NCI-H345 treated with DMSO at 0.1 percent for 48 hours (cell line): ENCODE data around the gene SERBP1.
"Not testable (repeated sequence)": the region's sequence is repeated elsewhere in the genome, so short reads cannot be mapped to it uniquely, and the experiment has no call there.

Source experiments
- DNase-seq: peaks from one replicate; lab custom pipeline; 2025; ENCODE audit not compliant: unreplicated experiment; lab: John Stamatoyannopoulos, UW

Gene SERBP1

DNA sequence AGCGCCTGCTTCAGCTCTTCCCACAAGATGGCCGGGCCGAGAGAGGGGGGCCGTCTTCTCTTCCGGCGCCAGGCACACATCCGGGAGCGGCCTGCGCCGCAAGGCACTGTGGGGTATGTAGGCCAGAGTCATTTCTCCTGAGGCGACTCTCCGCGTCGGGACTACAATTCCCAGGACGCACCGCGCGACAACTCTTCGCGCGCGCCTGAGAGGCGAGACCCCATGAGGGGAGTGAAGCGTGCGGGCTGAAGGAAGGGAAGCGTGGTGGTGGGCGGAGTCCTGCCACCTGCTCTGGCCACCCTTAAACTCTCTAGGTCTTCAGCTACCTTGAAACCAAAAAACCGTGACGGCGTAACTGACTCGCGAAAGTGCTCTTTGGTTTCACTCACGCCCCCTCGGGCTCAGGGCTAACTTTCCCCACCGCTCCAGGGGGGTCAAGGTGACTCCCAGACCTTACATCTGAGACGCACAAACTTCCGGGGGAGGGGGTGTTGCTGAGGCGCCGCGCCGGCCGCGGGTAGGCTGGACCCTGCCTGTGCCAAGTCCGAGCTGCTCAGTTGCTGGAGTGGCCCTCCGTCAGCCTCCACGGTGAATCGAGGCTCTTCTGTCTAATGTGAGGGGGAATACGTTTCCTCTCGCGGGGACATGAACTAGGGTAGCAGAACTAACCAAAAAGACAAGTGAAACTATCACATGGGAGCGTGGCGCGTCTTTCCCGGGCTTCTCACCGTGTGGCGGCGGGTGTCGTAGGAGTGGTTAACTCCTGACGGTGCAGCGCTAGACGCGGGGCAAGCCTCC lies at the start of gene SERBP1:
Gene SERBP1 (minus strand): TSS at position 45 of the 798 bp plus-strand sequence. CDS start 102 bp downstream, outside the sequence.
- peak; percentile 95 for DNase-seq

DNA sequence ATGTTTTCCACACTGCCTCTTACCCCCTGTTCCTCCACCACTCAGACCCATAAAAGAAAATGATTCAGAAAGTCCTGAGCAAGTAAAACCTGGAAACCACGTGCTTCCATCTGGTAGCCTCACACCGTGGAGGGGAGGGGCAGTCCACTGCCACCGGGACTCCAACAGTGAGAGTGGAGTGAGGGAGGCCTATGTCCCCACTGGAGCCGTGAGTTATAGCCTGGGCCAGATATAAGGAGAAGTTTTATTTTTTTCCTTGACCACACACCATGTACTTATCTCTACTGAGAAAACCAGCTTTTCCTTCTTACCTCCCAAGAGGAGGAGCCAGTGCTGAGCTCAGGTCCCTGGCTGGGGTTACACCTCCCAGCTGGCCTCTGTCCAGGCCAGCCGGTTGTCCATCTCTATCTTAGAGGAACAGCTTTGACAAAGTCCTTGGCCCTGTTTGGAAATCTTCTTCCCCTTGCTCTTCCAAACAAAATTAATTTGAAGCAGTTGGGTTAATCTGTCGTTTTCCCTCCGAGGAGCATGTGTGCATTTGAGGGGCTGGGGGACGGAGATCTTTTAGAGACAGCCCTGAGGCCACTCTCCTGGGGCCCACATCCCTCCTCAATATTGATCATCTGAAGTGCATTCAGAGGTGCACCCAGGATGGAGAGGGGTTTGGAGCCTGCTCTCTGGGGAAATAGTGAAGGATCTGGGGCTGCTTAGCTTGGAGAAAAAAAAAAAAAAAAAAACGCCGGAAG lies 49.1 kb upstream of the SERBP1 start:
- no peak for DNase-seq

DNA sequence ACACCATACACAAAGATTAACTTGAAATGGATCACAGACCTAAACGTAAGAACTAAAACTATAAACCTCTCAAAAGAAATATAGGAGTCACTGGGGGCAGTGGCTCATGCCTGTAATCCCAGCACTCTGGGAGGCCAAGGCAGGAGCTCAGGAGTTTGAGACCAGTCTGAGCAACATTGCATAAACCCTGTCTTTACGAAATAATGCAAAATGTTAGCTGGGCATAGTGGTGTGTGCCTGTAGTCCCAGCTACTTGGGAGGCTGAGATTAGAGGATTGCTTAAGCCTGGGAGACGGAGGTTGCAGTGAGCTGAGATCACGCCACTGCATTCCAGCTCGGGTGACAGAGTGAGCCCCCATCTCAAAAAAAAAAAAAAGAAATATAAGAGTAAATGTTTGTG lies 46.7 kb upstream of the SERBP1 start:
- no peak for DNase-seq

DNA sequence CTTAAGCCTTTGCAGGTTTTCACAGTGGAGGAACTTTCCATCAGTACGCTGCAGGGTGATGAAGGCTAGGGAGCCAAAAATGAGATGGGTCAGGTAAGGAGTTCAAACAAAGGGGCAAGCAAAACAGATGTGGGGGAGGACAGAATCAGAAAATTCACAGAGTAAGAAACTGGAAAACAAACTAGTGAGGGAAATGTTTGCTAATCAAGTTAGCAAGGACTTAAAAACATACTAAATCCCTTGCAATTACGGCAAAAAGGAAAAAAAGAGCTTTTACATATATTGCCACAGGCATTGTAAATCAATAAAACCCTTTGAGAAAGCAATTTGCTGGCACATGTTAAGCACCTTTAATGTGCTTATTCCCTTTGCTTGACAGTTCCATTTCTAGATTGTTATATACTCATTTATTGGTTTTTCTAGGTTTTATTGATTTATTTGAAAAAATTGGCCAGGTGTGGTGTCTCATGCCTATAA lies 45.8 kb upstream of the SERBP1 start:
- DNase-seq, result no peak

DNA sequence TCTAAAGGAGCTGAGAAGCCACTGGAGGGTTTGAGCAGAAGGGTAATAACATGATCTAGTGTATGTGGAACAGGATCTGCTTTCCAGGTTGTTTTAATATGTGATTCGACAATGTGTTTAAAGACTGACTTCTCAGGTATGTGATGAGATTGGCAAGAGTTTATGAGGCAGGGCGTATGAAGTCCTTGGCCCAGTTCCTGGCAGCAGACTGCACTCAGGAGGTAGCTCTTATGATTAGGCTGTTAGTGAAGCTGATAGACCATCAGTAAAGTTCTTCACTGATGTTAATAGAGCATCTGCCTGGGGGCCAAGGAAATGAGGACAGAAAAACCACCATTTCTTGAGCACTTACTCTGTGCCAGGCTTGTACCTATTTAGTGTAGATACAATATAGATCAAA lies 41.9 kb upstream of the SERBP1 start:
- DNase-seq, result no peak

DNA sequence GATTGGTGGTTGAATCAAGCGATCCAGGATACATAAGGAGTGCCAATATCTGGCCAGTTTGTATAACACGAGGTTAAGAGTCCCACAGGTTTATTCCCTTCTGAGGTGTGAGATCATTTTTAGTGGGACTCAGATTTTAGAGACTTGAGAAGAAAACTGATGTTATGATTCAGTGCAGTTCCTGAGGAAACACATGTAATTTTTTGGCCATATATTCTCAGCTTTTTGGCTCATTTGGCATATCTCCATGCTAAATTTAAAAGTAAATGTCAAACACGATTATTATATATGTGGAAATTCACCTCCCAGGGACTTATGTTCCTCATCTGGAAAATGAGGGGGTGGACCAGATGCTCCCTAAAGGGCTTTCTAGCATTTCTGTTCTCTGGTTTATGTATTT lies 39.2 kb upstream of the SERBP1 start:
- no peak for DNase-seq

DNA sequence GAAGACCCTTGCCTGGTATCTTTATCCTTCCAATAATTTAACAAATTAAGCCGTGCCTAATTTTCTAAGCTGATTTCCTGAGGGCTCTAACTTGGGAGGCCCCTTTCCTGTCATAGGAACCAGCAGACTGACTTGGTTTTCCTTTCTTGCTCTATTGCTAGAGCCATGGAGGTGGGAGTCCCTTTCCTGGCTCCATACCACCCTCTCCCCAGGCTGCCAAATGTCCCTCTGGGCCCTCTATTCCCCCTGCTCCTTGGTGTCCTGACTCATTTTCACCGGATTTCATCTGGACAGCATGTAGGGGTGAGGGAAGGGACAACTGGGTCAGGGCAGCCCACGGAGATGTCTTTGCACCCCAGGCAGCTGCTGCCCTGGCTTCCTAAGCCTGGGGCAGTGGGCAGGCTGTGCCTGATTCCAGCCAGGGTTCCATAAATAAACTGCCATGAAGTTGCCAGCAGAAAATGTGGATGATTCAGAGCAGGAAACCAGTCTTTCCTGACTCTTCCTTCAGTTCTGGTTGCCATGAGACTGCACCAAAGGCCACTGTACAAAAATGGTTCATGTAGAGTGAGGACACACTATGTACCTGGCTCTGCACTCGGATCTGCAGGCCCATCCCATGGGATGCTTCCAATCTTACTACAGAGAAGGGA lies 38.0 kb upstream of the SERBP1 start:
- no peak for DNase-seq

DNA sequence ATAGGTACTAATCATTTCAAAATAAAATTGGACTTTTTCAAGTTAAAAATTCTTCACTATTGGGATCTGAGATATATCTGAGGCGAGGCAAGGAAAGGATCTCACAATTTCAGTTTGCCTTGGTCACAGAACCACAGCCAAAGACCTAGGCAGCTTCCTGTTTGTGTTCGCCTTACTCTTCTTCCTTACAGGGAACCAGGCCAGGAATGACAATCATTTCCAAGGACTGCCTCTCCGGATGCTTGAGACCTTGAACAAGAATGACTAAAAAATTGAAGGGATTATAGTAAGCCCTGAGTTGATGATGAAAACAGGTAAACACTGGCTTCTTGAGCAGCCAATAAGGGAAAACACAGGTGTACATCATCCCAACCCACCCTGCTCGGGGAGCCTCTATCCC lies 35.2 kb upstream of the SERBP1 start:
- no peak for DNase-seq

DNA sequence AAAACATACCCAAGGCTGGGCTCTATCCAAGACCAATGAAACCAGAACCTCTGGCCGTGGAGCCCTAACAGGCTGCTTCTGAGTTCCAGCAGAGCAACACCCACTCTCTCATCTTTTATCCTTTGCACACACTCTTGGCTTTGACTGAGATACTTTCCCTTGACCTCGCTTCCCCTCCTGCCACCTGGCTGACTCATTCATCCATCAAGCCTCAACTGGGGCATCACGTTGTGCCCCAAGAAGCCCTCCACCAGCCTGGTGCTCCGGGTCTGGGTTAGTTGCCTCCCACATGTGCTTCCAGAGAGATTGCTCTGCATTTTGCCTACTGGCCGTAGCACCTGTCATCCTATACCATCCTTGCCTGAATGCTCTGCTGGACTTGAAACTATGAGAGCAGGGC lies 34.5 kb upstream of the SERBP1 start:
- no peak for DNase-seq

DNA sequence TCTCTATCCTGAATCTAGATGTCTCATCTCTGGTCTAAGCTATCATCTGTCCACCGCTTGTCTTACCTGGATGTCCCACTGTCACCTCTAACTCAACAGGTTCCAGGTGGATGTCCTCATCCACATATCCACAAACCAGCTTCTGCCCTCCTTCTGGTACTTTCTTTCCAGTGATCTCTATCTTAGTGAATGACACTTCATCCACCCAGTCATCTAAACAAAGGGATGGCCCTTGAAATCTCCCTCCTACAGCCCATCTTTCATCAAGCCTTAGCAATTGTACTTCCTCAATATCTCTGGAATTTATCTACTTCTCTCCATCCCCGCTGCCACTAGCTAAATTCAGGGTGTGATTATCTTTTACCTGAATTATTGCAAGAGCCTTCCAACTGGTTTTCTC lies 33.9 kb upstream of the SERBP1 start:
- DNase-seq, result no peak

DNA sequence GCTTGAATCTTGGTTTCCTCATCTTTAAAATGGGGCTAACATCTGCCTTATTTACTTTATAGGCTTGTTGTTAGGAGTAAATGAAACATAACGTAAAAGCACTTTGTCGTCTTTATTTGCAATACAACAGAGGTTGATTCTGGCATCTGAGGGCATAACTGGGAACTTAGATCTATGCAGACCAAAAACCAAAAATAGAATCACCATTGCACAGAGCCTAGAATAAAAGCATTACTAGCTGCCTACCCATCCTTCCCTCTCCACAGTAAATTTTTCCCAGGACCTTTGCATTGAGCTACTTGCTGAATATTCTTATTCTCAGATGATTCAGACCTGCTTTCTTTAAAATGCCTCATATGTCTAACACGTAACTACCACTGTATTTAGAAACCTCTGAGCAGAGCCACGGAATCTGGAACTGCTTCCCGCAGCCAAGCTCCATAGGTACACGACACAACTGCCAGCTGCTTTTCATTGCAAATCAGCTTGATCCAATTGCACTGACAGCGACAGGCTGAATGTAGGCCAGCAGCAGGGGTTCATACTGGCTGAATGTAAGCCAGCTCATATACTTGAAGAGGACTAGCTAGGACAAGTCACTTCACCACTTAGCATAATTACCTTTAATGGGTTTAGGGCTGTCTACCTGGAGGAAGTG lies 33.2 kb upstream of the SERBP1 start:
- peak; percentile 93 for DNase-seq

DNA sequence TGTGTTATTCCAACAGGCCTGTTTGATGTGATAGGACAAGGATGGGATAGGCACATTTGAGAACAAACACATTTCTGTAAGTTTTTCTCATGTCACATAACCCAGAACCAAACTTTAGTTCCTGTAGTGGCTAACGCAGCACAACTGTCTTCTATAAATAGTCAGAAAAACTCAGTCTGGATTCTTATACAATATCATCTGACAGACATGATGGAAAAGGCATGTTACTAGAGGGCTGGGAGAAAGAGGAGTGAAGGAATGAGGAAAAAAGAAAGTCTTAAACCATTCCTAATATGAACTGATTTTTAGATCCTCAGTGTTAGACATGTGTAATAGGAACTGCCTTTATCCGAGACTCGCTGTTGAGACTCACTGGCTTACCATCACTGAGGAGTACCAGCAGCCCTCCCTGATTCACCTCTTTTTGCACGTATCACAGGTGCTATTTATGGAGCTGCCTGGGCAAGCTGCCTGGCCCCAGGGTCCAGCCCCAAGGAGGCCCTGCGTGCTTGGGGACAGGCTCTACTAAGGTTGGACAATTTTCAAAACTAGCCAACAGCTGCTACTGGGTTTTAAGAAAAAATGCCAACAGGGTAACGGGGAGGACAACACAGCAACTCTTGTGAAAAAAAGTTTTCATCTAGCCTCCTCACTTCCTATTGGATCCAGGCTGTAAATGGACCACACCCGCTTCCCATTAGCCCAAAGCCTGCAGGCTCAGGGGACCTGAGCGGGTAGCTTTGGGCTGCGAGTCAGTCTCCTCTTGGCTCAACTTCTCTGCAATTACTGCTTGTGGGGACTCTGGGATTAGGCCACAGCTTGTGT lies 30.7 kb upstream of the SERBP1 start:
- no peak for DNase-seq

DNA sequence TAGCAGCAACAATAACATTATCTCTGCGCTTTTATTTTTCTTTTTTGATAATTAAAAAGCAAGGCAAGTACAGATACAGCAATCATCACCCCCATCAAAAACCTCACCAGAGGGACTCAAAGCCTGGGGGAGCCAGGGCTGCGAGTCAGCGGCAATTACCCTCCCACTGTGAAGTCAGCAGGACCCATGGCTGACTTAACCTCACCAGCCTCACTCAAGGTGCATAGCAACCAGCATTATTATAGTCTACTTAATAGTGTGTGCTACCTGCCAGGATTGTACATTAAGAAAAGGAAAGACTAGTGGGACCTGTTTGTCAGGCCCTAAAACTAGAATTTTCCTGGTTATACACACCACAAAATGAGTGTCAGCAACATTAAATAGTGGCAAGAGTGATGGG lies 28.9 kb upstream of the SERBP1 start:
- DNase-seq, result peak; percentile 45

DNA sequence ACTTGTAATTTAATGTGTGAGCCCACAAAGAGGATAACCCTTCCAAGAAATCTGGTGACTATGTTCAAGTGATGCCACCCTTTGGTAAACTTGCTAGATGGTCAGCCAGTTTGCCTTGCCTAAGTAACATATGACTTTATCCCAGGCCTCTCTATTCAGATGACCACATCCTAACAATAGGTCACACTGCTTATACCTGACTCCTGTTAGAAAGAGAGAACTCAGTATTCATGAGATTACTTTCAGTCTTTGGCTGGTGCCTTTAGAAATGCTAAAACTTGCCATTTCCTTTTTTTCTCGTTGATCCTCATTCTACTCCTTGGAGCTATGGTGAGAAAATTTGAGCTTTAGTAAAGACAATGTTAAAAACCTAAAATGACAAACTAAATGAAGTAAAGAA lies 28.5 kb upstream of the SERBP1 start:
- DNase-seq, result no peak

DNA sequence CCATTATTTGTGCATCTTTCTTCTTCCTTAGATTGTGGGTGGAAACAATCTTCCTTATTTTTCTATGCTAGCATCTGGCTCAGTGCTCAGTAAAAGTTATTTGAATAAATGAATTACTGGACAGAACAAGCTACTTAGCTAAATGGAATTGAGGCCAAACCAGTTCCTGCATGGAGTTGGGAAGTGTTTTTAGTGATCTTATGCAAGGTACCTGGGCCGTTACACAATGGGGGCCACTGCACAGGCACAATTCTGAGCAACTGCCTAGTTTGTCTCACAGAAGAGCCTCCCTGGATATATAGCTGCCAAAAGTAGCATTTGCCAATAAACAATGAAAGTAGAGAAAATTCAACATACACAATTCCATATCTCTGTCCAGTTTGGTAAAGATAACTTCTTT lies 27.0 kb upstream of the SERBP1 start:
- DNase-seq, result no peak

DNA sequence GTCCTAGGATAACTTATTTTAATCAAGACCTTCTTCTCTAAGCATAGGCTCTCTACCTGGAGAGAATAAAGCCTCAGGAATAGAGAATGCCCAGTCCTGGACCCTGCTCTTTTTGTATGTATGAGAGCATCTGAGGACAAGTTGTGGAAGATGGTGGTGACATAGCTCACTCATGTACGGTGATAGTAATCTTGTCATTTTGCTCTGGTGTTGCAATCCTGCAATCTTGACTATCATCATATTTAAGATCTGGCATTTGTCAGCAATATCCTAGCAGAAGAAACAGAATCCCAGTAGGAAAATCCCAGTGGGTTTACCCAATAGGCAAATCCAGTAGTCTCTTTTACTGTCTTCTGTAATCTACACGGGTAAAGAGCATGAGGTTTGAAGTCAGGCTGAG lies 21.6 kb upstream of the SERBP1 start:
- no peak for DNase-seq

DNA sequence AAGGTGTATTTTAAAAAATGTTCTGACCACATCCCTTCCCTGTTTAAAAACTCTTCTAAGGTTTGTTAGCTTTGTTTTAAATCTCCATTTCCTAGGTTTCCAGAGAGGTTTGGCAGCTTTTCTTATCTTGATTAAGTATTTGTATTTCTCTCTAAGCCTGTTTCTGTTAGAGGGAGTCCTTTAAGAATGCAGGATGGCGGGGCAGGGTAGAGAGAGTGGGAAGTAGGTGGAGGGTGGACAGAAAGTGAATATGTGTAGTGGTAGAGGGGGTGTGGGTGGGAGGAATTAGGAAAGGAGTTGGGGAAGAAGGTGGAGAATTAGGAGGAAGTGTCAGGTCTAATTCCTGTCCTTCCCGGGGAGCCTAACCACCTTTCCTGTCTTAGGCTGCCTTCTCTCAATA lies 21.2 kb upstream of the SERBP1 start:
- DNase-seq, result no peak

DNA sequence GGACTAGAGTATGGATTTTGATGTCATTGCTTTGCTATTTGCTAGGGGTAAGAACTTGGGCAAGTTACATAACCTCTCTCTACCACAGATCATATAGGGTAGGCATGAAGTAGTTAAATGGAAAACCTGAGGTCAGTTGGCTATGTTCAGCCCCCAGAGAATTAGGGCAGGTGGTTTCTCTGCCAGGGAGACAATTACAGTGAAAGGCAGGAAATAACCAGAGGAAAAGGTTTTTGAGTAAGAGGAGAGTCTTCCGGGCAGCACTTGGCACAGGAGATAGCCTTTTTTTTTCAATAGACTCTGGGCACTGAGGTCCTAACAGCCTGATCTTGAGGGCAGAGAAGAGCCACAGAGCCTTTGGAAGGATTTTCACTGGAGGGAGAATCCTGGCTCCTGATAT lies 16.7 kb upstream of the SERBP1 start:
- DNase-seq, result no peak

DNA sequence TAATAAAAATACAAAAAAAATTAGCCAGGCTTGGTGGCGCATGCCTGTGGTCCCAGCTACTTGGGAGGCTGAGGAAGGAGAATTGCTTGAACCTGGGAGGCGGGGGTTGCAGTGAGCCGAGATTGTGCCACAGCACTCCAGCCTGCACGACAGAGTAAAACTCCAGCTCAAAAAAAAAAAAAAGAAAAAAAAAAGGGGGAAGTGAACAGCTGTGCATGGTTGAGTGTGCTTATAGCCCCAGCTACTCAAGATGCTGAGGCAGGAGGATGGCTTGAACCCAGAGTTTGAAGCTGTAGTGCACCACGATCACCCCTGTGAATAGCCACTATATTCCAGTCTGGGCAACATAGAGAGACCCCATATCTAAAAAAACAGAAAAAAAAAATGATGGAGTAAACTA lies 15.8 kb upstream of the SERBP1 start:
- not testable (repeated sequence) for DNase-seq

DNA sequence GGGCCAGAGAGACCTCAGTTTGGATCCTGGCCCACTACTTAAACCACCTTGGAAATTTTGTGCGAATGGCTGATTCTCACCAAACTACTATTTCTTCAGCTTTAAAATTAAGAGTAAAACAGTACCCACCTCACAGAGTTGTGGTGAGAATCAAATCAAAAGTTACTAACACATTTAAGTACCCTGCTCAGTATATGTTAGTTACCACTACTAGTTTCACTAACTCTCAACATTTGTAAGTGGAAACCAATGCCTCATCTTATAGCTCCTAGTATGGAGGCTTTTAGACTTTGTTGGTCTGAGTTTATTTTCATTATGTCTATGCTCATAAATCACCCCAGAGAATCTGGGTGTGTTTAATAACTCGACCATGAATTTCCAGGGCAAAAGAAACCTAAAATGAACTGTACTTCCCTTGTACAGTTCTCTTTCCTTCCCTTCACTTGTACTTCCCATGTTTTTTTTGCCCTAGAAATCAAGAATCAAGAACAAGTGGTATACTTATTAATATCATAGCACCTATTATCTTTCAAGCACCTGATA lies 11.6 kb upstream of the SERBP1 start:
- no peak for DNase-seq
